GM12801 (cell line): ENCODE measurements around the gene ELAVL1.

Source experiments
- CTCF ChIP-seq: IDR thresholded peaks from one replicate; pipeline ENCODE4 v1.5.1; 2011; ENCODE audit warnings: control low read depth; ENCODE audit not compliant: insufficient read length; ENCODE audit errors: extremely low read depth

ELAVL1 gene

GRCh38 chr19:7997809-7998480 lies 7.5 kb downstream of the ELAVL1 start:
- TF ChIP-seq CTCF: no peak

DNA sequence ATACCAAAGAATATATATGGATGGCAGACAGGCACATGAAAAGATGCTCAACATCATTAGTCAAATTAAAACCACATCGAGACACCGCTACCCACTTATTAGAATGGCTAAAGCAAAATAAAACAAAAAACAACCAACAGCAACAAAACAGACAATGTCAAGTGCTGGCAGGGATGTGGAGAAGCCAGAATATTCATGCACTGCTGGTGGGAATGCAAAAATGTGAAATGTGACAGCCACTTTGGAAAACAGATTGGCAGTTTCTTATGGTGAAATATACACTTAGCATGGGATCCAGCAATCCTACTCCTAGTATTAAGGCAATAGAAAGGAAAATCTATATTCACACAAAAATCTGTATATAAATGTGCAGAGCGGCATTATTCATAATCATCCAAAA lies 8.6 kb downstream of the ELAVL1 start:
- TF ChIP-seq CTCF: no peak

DNA sequence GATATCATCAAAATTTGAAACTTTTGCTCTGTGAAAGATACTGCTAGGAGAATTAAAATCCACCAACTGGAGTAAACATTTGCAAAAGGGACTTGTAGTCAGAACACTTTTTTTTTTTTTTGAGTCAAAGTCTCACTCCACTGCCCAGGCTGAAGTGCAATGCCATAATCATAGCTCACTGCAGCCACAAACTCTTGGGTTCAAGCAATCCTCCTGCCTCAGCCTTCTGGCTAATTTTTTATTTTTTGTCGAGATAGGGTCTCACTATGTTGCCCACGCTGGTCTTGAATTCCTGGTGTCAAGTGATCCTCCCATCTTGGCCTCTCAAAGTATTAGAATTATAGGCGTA lies 9.7 kb downstream of the ELAVL1 start:
- TF ChIP-seq CTCF: no peak

DNA sequence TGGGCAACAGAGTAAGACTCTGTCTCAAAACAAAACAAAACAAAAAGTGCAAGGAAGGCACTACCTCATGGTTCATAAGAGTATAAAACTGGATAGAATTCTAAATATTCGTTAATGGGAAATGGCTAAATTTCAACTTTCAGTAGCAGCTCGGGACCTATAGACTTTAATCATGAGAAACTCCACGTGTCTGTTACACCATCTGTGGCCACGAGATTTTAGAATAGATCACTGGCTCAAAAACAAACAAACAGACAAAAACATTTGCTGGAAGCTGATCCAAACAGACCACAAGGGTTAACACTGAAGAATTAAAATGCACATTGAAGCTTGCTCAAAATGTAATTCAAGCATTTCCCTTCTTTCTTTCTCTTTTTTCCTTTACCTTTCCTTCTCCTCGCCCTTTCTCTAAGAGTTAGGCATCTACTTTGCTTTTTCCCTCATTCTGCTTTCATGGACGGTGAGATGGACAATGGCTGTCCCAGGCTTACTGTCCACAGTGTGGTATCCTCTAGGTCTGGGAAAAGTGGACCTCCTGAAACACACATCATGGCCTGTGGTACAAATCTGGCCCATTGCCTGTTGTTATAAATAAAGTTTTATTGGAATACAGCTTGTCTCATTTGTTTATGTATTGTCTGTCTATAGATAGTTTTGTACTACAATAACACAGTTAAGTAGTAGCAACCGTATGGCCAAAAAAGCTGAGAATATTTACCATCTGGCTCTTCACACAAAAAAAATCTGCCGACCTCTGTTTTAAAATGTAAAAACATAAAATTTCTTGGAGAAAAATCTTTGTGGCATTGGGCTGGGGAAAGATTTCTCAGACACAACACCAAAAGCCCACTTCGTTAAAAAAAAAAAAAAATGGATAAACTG lies 10.3 kb downstream of the ELAVL1 start:
- no peak for TF ChIP-seq CTCF

- TF ChIP-seq CTCF: no peak
Measured at GRCh38 chr19:7994114-7994513, 11.3 kb downstream of the ELAVL1 start.

- no peak for TF ChIP-seq CTCF
Measured at GRCh38 chr19:7993560-7993959, 11.9 kb downstream of the ELAVL1 start.

- TF ChIP-seq CTCF: no peak
Measured at GRCh38 chr19:7992575-7992974, 12.9 kb downstream of the ELAVL1 start.
